Stimulated activated CD8-positive, alpha-beta memory T cell treated with anti-CD3 and anti-CD28 coated beads, Interleukin-15, amount 100 ng/mL, for 4 hours (primary cell): Measurements from ENCODE around the gene ERC2.
"Not testable (repeated sequence)": the region's sequence is repeated elsewhere in the genome, so short reads cannot be mapped to it uniquely, and the experiment has no call there.

Source experiments
- DNase-seq, 2 donors: peaks; one replicate each; pipeline ENCODE4 v3.0.0-alpha.2; 2020; ENCODE audit warnings: low read depth in 2 of 2

Gene ERC2

DNA sequence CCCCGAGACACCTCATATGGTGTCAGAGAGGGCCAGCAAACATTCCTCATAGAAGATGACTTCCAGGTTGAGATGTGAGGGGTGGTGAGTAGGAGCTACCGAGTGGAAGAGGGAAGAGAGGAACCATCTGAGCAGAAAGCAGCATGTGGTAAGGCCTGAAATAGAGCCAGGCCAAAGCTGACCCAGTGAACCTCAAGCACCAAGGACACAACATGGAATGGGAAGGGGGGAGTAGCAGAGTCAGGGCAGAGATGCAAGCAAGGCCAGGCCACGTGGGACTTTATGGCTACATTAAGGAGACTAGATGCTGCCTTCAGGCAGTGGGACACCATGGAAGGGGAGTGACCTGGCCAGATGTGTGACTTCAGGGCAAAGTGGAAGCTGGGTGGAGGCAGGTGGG lies 942.8 kb downstream of the ERC2 start:
- DNase-seq, result no peak

DNA sequence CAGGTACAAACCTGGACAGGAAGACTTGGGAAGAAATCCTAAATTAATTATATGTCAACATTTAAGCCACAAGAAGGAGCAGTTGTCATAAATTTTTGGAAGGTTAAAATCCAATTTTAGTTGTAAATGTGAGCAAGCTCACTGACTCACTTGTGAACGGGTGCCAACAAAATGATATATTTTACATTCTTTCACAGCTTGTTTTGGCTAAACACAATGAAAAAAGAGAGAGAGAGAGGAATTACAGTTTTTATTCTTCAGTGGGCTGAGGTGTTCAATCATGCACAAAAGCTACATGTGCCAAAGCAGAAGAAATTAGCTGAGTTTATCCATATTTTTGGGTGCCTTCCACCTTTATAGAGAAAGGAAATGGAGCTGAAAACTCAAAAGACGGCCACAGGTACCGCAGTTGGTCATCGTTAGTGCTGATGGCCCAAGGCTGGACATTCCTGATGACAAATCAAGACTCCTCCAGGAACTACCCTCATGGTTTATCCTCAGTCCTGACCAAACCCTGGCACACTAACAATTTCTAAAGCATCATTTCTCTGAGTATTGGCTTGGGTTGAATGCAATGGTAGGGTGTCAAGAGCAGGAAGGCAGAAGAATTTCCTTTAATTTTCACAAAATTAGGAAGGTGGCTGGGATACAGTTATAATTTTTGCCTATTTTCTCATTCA lies 943.6 kb downstream of the ERC2 start:
- no peak for DNase-seq

DNA sequence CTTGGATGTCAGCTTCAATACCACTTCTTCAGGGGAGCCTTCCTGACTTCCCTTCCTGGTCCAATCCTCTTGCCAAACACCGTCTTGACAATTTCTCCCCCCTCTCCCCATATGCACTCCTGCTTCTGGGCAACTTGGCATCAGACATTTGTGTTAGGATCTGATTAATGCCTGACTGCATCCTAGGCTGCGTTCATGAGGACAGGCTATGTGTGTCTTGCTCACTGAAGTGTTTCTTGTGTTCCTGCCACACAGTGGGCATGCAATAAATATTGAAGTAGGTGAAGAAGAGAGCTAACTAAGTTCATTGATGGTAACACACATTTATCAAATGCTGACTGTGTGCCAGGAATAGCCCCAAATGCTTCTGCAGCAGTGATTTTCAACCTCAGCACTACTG lies 944.8 kb downstream of the ERC2 start:
- DNase-seq, result no peak

DNA sequence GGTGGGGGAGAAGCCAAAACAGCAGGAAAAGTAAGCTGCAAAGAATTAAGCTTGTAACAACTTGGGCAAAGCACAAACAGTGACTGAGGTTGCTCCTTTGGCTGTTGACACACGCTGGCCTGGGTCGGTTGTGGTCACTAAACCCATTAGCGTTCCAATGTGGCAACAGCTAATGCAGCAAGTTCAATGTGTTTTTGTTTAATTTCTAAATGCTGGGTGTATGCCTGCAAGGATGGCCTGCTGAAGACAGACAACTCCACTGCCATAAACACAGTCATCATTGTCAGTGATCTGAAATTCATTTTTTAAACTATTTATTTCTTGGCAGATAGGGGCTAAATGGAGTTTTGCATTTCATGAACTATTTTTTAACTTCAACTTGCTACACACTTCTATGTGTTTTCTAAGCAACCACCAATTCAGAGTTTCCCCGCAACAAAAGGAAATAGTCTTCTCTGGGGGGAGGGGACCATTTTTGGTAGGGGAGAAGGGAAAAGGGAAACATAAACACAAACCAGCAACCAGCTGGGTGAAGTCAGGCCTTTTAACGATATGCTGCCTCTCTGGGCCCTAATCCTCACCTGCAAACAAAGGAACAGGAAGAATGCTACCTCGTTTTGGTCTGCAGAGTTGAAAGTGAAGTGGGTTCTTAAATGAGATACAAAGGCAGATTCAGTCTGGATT lies 946.4 kb downstream of the ERC2 start:
- DNase-seq, result no peak

DNA sequence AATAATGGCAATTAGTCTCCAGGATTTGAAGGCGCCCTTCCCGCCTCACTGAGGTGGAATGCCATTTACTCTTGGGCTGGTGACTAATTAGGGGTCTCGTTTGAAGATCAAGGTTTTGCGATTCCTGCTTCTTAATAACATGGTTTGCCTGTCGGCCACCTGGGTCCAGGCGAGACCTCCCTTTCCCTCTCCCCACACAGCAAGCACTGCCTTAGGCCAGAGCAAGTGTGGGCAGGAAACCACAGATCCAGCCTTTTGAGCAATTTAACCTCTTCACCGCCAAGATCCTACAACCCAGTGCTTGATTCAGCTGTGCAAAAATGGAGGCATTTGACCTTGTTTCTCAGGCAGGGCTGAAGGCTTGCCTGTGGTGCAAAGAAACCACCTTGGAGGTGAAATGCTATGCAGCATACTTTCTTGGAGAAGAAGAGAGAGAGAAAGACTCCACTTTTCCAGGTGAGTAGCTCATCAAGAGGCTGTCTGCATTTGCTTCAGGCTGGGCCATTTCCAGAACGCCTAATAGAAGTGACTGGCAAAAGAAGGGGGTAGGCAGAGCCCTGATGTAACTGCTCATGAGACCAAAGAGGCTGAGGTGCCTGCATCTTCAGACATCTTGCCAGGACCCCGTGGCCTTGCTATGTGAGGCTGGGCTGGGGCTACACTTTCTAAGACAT lies 947.1 kb downstream of the ERC2 start:
- DNase-seq, result no peak

DNA sequence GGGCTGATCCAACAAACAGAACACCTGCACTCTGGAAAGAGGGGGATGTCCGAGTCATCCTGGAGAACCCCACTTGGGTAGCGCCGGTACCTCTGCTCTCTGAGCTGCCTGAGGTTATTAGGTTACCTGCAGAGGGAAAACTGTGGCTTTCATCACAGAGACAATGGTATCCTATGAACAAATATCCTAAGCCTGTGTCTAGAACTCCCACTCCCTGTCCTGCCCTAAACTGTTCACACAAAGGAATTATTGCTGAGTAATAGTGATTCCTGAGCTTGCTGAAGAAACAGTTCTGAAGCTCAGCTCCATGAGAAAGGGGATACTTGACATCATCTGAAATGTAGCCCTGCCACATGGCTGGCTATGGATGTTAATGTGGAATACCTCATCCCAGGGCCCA lies 949.2 kb downstream of the ERC2 start:
- no peak for DNase-seq

DNA sequence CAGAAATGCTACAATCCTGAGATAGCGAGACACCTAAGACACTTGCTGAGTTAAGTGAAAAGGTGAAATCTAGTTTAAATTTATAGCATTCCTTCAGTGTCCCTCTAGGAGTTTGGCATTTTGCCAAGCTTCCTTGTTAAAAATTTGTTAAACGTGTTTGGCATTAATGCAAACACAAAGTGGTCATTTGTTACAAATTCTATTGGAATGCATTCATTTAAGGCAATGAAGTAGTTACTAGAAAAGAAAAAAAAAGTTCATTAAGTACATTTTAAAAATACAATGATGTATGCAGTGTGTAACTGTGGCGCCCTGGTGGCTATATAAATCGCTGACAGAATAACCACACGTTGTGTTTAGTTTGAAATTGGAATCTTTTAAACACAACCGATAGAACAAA lies 949.8 kb downstream of the ERC2 start:
- DNase-seq, result no peak

DNA sequence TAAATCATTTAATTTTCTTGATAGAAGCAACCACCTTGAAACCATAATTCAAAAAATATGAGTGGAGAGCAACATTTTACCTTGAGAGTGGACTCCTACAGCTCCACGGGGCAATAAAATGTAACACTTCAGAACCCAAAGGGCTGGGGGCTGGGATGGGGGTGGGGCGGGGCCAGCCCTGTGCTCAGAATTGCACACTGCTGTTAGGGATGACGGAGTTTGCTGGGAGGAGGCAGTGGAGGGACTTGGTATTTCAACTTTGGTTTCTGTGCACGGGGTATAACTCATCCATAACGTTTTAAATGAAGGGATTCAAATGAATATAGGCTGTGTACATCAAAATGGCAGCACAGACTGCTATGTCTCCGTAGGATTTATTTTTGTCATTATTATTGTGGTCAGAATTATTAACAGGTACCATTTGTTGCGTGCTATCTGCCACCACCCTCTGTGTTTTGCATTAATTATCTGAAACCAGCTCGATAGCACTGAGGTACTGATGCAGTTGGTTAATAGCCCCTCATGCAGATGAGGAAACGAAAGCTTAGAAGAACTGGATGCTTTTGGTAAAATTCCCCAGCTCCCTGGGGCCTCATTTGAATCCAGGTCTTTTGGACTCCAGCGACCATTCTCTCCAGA lies 951.8 kb downstream of the ERC2 start:
- DNase-seq, result no peak

DNA sequence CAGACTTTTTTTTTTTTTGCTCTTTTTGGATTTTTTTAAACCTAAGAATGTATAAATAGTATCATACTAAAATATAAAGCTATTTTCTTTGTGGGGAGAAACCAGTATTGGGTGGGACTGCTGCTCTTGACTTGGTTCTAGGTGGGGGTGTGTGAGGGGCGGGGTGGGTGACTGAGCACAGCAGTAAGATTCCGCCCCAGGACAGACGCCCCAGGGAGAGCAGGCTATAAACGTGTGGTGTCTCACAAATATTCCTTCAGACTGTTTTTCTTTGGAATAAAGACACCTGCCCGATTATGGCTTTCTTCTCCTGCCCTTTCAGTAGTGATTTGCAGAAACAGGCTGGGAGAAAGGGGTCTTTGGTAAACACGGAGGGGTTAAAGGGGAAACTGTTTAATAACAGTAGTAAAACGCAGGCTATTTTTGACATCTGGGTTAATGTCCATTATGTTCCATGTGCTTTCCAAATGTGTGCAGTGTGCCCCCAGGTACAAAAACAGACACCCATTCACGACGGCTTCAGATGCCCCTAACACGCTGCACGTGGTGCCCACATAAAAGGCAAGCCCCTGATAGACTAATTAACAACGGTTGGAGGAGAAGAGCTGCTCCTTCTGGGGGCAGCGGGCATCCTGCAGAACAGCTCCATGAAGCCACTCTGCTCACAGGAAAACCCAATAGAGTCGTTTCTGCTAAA lies 952.6 kb downstream of the ERC2 start:
- no peak for DNase-seq

DNA sequence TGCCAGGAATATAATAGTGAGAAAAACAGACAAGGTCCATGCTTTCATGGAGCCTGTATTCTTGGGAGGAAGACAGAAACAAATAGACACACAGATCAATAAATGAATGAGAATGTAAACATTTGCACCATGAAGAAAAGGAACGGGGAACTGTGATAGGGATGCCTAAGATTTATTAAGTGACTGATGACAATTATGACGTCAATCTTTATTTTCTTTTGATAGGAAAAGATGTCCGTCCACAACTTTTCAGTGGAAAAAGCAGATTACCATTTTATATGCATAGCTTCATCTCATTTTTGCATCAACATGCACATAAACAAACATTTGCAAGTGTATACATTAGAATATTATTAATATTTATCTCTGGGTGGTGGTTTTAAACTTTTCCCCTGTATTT lies 953.3 kb downstream of the ERC2 start:
- no peak for DNase-seq

DNA sequence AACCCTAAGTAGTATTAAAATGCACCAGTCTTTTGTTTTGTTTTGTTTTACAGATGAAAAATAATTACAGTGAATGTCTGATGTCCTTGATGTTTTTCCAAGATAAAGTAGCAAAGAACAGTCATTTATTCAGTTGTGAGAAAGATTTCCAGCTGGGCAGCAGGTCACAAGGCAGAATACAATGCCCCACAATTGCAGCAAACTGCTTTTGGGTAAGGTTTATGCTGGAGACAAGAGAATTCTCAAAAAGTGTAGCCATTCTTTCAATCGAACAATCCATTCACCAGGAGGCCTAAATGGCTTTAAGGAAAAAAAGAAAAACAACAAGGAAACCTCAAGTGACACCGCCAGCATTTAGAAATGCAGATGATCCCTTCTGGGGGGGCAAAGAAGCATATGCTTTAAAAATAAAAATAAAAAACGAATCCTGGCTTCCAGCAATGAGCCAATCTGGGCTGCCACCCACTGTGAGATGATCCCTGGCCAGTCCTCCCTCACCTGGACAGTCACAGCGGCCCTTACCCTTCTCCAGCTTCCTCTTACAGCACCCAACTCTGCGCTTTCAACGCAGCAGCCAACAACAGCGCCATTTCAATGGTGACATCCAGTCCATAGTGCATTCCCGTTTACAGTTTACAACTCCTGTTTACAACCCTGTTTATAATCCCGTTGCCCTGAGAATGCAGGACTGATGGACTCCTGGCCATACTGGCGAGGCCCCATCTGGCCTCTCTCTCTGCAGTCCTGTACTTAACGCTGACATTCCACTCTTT lies 955.5 kb downstream of the ERC2 start:
- no peak for DNase-seq

DNA sequence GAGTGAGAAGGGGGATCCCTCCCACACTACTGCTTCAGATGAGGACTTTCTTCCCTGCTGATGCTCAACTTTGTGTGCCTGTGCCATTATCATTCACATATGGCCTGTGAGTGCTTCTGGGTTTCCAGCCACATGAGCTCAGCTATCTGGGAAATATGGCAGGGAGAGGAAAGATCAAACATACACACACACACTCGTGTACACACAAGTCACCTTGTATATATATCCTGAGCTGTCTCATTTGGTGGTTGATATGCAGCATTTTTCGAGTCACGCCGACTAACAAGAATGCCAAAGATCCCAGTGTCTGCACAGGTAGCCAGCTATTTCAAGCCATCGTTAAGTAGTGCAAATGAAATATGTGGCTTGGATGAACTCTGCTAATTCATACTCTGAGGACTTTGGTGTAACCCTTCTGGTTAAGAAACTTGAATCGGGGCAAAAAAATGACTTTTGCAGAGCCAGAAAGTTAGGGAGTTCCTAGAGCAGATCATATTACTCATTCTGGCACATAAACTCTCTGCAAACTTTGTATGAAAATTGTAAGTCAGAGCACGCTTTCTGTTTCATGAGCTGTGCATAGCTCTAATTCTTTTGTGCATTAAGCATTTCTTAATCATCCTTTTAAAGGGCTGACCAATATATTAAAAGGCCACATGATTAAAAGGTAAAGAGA lies 956.2 kb downstream of the ERC2 start:
- no peak for DNase-seq

DNA sequence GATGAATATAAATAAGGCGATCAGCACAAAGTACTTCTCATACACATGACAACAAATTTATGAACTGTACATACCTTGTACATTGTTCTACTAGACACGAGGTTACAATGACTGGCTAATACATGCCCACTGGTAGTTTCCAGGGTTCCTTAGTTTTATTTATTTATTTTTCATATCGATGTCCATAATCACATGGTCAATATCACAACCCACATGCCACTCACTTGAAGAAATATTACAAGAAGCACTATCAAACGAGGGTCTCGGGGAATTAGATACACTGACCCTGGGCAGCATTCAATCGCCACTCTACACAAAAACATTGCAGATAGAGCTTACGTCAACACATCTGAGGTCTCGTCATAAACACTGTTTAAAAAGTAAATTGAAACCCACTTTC lies 959.9 kb downstream of the ERC2 start:
- DNase-seq, result no peak

DNA sequence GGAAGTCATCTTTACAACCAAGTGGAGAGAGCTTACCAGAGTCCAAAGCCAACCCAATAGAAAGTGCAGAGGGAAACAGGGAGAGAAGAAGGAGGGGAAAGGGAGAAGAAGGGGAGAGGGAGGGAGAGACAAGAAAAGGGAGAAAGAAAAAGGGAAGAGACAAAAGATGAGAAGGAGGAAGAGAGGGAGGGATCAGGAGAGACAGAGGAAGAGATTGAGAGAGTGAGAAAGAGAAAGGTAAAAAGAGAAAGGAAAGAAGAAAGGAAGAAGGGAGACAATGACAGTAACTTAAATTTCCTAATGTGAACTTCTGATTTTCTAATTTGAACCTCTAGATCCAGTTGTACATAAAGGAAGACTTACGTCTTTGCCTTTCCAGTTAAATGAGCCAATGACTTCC lies 960.5 kb downstream of the ERC2 start:
- DNase-seq, result no peak

DNA sequence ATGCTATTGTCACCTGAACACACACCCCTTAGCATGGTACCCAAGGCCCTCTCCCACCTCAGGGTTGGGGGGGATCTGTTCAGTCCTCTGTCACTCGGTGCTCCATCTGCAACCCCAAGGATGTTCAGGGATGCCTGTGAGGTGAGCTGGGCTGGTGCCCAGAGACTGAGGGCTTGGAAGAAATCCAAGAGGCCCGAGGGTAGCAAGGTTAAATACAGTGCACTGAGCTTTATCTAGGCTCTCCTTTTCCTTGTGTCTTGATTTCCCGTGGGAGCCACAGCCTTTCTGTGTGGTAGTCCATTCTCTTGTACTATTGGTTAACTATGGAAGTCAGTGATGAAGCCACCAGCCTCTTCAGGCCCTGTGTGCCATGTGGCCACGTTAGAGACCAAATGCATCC lies 962.5 kb downstream of the ERC2 start:
- DNase-seq, result no peak

DNA sequence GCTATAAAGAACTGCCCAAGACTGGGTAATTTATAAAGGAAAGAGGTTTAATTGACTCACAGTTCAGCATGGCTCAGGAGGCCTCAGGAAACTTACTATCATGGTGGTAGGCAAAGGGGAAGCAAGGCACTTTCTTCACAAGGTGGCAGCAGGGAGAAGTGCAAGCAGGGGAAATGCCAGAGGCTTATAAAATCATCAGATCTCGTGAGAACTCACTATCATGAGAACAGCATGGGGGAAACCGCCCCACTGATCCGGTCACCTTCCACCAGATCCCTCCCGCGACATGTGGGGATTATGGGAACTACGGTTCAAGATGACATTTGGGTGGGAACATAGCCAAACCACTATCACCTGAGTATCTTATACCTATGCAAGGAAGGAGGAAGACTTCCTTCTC lies 963.2 kb downstream of the ERC2 start:
- not testable (repeated sequence) for DNase-seq

DNA sequence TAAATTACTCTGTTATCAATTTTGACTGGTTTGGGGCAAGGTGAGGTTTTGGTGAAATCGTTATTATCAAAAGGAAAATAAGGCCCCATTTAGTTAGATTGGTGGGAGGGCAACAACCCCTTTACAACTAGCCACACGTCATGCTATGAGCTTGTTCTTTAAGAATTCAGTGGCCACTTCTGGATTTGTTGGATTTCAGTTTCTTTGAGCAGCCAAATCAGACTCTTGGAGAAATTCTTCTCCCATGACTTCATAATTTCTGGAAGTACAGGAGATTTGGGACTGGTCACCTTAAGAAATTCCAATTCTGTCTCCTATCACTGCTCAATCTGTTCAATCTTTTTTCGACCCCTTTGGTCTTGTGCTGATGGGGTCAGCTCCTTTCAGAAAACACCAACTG lies 966.4 kb downstream of the ERC2 start:
- no peak for DNase-seq

DNA sequence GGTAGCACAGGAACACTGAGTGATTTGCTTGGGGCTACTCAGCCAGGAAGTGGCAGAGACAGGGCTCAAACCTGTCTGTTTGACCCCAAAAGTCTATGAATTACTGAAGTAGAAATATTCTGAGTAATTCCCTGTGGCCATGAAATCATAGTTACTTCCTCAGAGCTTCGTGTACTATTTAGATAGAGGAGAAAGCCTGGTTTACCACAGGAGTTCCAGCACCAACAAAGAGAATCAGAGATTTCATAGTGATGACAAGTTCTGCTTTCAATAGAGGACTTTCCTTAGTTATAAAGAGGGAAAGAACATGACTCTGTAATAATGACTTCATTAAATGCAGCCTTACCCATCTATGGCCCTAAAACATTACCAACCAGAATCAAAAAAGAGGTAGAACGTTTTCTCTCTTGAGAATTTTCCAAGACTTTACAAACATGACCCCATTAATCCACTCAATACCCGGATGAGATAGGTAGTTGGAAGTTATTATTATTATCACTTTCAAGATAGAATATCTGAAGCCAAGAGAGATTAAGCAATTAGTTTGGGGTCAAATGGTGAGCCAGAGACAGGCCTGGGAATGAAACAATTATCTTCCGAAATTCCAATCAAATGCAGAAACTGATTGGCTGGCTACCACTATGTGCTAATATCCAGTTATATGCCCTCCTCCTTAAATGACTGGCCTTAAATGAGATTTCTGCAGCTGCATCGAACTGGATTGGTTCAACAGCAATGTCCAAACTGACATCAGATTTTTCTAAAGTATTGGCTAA lies 967.5 kb downstream of the ERC2 start:
- no peak for DNase-seq

DNA sequence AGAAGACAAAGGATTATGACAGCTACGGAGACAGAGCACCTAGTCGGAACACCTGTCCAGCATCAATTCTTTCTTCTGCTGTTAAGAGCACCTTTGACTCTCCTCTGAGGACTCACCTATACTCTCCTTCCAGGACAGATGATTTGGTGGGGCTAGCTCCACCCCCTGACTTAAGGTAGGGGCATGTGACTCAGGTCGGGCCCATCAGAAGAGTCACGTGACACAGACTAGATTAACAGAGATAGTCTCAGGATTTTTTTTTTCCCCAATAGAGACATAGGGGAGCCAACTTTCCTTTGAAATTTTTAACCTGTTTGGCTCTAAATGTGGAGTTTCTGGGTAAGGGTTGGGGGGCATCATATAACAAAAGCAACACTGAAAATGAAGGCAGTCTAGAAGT lies 969.7 kb downstream of the ERC2 start:
- no peak for DNase-seq

DNA sequence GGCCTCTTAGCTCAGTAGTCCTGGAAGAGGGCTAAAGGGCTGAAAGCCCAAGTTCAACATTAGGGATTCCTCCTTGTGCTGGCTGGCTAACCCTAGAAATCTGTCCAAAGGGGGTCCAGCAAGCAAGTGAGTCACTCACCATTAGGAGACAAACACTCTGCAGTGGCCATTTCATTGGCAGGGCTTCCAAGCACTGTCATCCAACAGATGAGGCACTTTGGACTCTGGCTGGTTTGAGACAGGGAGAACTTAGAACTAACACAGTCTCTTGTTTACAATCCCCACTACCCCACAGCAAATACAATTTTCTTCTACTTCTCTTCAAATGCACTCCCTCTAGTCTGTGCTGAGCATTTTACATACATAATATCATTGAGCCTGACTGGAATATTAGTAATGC lies 971.0 kb downstream of the ERC2 start:
- no peak for DNase-seq
